Measurements from ENCODE around the gene TM4SF5.
"Not testable (repeated sequence)": the region's sequence is repeated elsewhere in the genome, so short reads cannot be mapped to it uniquely, and the experiment has no call there.

TM4SF5 gene

GRCh38 chr17:4790705-4791088, 19.0 kb downstream of the TM4SF5 start:
- DNase-seq, result no peak

GRCh38 chr17:4795168-4795567, 23.5 kb downstream of the TM4SF5 start:
- no peak for DNase-seq

DNA sequence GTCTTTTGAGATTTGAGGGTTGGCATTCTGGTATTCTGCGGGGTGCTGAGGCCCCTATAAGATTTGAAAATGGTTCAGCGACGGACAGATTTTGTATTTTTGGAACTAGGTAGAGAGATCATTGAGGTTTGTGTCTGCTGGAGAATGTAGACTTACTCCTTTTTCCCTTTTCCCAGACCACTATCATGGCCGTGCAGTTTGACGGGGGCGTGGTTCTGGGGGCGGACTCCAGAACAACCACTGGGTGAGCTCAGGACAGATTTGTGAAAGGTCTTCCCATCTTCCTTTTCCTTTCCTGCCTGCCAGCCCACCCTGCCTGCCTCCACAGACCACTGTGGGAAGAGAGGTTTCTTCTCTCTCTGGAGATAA, 24.9 kb downstream of the TM4SF5 start:
- DNase-seq, result no peak

- no peak for DNase-seq
Observed at GRCh38 chr17:4800462-4801196, 28.9 kb downstream of the TM4SF5 start.

DNA sequence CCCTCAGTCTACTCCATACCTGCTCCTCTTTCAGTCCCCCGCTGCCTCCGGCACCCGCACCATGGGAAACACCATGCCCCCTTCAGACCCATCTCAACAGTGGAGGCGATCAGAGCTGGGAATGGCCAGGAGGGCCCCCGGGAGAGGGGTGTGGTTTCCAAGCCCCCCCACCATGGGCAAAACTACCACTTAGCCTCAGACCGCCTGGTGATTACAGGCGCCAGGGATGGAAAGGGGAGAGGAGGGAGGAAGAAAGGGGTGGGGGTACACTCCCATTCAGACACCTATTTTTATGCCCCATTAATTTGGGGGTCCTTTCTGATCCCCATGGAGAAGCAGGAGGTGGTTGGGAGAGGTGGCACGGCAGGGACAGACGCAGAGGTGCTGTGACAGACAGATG, 30.5 kb downstream of the TM4SF5 start, which contains the start of gene C17orf114:
Gene C17orf114 (minus strand): TSS at position 101 of the 400 bp plus-strand sequence.
- no peak for DNase-seq

GRCh38 chr17:4806456-4806776, 34.7 kb downstream of the TM4SF5 start:
- no peak for DNase-seq

DNA sequence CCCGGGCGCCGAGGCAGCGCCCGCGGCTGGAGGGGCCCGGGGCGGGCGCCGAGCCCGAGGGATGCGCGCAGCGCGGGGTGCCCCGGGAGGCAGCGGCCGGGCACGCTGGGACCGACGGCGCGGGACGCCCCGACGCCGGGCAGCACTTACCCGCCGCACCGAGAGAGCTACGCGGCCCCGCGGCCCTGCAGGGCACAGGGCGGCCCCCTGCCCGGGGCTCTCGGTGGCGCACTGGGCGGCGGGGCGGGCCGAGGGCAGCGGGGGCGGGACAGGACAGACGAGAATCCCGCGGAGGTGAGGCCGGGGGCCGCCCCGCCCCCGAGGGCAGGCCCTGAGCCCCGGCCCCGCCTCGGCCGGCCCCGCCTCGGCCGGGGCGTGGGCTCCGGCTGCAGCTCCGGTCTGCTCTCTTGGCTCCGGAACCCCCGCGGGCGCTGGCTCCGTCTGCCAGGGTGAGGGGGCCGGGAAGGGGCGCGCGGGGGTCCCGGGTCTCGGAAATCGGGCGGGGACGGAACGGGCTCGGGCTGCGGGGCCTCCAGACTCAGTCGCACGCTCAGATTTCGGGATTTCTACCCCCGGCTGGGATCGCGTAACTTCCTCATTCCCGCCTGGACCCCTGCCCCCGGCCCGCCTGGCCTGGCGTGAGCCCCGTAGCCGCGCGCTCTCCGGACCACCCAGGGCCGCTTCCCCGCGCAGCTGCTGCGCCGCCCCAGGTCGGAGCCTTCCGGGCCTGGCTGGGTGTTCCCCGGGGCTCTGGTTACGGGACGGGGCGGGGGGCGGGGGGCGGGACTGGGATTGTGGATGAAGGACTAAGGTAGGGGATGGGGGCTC, 35.3 kb downstream of the TM4SF5 start, which contains the start of gene PLD2:
Gene PLD2 (plus strand): TSS at position 376 of the 828 bp plus-strand sequence. CDS start 621 bp downstream, outside the sequence.
- peak; percentile 78 for DNase-seq

DNA sequence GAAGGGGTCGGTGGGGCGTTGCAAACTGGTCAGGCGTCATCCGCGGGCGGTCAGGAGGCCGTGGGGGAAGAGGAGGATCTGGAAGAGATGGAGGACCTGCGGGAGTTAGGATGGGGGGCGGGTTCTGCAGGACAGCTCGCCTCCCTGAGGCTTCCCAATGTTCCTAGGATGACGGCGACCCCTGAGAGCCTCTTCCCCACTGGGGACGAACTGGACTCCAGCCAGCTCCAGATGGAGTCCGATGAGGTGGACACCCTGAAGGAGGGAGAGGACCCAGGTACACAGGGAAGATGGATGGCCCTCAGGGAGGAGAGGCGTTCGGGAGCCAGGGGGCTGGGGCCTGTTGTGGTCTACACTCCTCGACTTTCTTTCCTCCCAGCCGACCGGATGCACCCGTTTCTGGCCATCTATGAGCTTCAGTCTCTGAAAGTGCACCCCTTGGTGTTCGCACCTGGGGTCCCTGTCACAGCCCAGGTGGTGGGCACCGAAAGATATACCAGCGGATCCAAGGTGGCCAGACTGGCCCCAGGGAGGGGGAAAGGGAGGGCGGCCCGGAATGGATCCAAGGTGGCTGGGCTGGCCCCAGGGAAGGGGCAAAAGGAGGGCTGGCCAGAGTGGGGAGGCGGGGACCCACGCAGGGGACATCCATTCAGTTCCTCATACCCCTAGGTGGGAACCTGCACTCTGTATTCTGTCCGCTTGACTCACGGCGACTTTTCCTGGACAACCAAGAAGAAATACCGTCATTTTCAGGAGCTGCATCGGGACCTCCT, 36.1 kb downstream of the TM4SF5 start:
- no peak for DNase-seq

GRCh38 chr17:4808378-4808767, 36.7 kb downstream of the TM4SF5 start:
- DNase-seq, result no peak

DNA sequence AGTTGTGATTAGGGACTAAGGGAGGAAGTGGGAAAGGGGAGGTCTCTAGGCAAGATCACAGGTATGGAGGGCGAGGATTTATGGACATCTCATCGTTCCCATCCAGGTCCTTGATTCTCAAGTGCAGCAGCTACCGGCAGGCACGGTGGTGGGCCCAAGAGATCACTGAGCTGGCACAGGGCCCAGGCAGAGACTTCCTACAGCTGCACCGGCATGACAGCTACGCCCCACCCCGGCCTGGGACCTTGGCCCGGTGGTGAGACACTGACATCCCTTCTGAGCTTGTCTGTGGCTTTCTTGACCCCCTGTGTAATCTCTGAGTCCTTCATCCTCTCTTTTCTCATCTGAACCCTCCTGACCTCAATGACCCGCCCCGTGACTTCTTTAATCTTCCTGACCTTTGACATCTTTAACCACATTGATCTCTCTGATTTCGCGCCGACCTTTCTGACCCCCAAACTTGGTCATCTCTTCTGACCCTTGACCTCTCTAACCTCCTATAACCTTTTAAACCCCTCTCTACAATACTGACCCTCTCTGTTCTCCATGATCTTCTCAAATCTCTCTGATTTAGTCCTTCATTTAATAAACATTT, 39.1 kb downstream of the TM4SF5 start:
- DNase-seq, result no peak

DNA sequence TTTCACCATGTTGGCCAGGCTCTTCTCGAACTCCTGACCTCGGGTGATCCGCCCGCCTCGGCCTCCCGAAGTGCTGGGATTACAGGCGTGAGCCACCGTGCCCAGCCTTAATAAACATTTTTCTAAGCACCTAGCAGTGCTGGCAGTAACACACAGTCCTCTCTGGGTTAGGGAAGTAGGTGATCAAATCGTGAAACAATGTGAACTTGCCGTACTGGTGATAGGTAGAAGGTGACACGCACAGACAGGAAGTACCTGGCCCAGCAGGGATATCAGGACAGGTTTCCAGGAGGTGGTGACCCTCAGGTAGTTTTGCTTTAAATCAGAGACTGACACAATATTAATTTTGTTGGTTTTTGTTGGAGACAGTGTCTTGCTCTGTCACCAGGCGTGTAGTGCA, 39.8 kb downstream of the TM4SF5 start:
- no peak for DNase-seq

- no peak for DNase-seq
Observed at GRCh38 chr17:4812690-4813089, 41.0 kb downstream of the TM4SF5 start.

DNA sequence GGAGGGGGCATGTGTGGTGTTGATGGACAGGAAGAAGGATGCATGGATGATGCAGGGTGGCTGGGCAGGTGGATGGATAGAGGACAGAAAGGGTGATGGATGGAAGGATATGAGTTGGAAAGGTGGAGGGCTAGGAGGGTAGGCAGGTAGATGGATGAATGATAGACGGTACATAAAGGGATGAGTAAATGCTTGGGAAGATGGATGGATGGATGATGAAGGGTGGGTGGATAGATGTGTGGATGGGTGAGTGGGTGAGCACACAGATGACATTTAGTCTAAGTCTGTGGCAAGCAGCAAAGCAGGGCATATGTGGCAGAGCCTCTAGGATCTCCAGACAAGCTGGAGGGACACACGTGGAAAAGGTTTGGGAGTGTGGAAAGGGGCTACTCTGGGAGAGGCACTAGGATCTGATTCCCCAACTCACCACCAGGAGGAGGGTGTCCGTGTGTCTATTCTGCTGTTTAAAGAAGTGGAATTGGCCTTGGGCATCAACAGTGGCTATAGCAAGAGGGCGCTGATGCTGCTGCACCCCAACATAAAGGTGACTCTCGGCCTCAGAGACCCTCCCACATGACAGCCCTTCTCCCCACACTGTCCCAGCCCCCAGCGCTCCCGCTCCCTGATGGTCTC, 43.5 kb downstream of the TM4SF5 start:
- no peak for DNase-seq

GRCh38 chr17:4816826-4817225, 45.1 kb downstream of the TM4SF5 start:
- no peak for DNase-seq

DNA sequence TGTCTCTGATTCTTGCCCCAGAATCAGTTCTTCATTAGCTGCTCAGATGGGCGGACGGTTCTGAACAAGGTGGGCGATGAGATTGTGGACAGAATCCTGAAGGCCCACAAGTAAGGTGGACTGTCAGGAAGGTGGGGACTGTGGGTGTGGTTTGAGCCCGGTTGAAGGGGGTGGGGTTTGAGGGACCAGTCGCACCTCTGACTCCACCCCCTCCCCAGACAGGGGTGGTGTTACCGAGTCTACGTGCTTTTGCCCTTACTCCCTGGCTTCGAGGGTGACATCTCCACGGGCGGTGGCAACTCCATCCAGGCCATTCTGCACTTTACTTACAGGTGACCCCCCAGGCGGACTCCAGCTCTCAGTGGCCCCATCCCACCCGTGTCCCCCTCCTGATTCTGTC, 46.6 kb downstream of the TM4SF5 start:
- DNase-seq, result no peak

GRCh38 chr17:4822835-4823234, 51.1 kb downstream of the TM4SF5 start:
- no peak for DNase-seq

DNA sequence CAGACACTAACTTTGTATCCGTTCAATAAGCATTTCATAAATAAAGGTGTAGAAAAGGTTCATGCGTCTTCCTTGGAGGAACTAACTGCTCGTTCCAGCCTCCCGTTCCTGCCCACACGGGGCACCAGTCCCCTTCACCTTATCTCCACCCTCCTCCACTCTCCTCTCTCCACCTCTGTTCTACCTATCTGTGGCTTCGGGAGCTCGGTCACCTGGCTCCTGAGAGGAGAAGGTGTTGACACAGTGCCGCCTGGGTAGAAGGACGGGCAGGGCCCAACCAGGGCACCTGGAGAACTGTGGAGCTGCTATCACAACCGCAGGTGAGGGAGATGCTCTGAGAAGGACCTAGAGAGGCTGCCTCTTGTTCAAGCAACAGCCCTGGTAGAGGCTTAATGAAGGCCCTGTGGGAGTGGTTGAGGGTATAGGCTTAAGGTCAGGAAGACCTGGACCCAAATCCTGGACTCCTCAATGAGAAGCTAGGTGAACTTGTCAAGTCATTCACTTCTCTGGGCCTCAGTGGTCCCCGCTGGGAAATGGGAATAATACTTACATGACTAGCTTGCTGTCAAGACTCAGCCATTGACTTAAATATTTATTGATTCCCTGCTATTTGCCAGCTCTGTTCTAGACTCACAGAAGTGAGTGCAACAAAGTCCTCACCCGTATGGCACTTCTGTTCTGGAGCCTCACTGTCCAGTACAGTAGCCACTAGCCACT, 51.8 kb downstream of the TM4SF5 start:
- no peak for DNase-seq

DNA sequence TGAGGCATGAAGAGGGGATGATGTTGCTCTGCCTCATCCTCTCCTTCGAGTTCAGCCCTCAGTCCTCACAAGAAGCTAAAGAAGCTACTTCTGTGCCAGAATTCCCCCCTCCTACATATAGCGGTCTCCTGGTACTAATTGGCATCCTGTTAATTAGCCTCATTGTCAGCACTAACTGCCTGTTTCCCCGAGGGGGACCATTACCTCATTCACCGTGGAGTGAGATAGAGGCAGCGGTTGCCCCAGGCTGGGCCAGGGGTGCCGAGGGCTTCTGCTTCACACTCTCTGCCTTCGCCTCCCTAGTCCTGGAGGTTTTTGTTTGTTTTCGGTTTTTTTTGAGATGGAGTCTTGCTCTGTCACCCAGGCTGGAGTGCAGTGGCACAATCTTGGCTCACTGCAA, 55.7 kb downstream of the TM4SF5 start:
- DNase-seq, result no peak

DNA sequence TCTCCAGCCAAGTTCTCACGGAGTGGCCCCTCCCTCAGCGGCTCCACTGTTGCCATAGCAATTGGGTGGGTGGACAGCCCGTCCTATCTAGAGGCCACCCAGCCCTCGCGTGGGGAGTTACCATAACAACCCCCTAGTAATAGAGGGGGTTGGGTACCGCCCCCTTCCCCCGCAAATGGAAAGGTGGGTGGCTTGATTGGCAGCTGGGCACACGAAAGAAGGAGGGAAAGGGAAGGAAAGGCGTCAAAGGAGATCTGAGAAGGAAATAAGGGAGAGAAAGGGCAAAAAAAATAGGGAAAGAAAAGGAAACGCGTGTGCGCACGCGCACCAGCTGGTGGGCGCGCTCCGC, 61.1 kb downstream of the TM4SF5 start:
- DNase-seq, result not testable (repeated sequence)
